ENCODE measurements around the gene BORCS8.
"Not testable (repeated sequence)": the region's sequence is repeated elsewhere in the genome, so short reads cannot be mapped to it uniquely, and the experiment has no call there.

The BORCS8 gene

DNA sequence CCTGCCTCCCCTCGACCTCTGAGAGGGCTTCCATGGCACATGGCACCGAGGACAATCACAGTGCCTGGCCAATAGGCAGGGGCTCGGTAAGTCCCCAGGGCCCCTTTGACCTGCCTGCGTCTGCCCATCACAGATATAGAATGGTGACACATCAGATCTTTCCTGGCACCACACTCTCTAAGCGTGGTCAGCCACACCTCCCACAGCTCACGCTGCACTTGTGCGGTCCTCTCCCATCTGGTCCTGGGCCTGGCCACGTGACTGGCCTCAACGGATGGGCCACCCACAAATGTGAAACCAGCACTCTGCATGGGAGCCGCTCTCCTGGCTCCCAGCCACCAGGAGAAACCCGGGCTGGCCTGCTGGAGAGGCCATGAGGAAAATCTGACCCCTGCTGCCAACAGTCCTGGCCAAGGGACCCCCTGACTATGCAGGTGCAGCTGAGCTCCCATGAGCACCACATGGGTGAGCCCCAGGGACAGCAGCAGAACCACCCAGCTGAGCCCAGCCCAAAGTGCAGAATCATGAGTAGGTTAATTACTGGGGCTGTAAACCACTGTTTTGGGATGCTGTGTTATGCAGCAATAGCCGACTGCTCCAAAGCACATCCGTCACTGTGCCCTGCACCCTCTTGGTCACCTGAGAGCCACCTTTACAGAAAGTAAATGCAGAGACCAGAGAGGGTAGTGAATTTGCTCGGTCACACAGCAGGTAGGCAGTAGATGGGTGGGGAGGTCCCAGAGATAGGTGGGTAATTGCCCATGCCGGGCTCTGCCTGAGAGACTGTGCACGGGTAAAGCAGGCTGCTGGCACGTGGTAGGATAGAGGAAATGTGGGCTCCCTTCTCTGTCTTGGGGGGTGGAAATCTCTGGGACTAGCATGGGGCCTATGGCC lies 12.2 kb downstream of the BORCS8 start:
- DNase-seq, result no peak

- no peak for DNase-seq
These were observed 15.0 kb downstream of the BORCS8 start for GRCh38 chr19:19176950-19177349.

DNA sequence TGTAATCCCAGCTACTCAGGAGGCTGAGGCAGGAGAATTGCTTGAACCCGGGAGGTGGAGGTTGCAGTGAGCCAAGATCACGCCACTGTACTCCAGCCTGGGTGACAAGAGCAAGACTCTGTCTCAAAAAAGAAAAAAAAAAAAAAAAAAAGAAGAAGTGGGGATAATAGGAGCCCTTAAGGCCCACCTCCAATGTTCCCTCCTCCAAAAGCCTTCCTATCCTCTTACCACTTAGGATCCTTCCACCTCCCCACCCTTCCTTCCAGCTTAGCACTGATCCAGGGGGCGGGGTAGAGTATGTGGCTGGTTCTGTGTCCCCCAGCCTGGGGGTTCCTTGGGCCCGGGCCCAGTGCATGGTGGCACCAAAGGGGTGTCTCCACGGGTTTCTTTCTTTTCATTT lies 18.7 kb downstream of the BORCS8 start:
- DNase-seq, result not testable (repeated sequence)

- no peak for DNase-seq
These were observed 20.0 kb downstream of the BORCS8 start for GRCh38 chr19:19171821-19172532.

- DNase-seq, result no peak
These were observed 20.9 kb downstream of the BORCS8 start for GRCh38 chr19:19170873-19171672.

GRCh38 chr19:19170053-19170872 lies 21.7 kb downstream of the BORCS8 start, which contains the start of gene MEF2B:
TSS of gene MEF2B (minus strand) at chr19:19170263. CDS start at chr19:19150735, 19,528 bp downstream.
- DNase-seq, result peak; percentile 51 to 88

GRCh38 chr19:19169236-19170052 lies 22.5 kb downstream of the BORCS8 start:
- DNase-seq, result no peak

- DNase-seq, result no peak
These were observed 24.3 kb downstream of the BORCS8 start for GRCh38 chr19:19167612-19168011.

- DNase-seq, result no peak
These were observed 26.6 kb downstream of the BORCS8 start for GRCh38 chr19:19165396-19165795.

DNA sequence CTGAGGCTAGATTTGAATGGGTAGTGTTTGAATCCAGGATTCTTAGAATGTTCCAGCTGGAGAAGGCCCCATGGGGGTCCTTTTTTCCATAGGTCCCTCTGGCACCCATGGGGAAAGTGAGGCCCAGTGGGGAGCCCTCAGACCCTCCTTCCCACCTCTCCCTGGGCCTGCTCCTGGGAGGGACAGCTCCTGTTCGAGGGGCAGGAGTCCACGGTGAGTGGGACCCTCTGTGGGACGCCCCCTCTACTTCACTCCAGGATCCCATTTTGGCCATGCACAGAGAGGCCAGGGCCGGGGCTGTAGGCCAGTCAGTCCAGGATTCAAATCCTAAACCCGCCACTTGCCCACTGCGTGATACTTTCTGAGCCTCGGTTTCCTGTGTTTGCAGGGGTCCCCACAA lies 29.5 kb downstream of the BORCS8 start:
- DNase-seq, result no peak

GRCh38 chr19:19160461-19161035 lies 31.4 kb downstream of the BORCS8 start:
- no peak for DNase-seq

- DNase-seq, result no peak
These were observed 32.4 kb downstream of the BORCS8 start for GRCh38 chr19:19159534-19159933.

- DNase-seq, result no peak
These were observed 34.1 kb downstream of the BORCS8 start for GRCh38 chr19:19157808-19158207.

DNA sequence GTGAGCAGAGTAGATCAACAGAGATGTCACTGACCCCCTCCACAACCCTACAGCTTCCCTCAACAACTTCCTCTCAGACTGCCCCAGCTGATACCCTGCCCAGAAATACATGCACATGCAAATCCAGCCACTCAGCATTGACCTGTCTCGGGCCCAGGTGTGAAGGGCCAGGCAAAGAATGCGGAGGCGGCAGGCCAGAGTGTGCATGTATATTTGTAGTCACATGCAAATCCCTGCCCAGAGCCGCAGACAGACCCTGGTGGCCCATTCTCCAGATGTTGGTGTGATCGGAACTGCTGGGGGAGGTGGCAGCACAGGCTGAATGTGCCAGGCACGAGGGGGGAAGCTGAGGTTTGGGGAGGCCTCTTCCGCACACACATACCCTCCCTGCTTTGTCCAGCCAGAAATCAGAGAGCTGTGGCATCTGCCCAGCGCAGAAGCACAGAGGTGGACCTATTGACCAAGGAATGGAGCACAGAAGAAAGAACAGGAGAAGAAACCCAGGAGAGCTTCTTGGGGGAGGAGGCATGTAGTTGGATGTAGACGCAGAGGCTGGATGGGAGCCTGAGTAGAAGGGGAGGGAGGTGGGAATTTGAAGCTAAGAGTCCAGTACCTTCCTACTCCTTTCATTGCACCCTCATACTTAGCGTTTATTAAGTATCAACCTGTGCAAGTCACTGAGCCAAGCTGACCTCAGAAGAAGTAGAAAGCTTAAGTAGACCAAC lies 36.3 kb downstream of the BORCS8 start:
- no peak for DNase-seq

DNA sequence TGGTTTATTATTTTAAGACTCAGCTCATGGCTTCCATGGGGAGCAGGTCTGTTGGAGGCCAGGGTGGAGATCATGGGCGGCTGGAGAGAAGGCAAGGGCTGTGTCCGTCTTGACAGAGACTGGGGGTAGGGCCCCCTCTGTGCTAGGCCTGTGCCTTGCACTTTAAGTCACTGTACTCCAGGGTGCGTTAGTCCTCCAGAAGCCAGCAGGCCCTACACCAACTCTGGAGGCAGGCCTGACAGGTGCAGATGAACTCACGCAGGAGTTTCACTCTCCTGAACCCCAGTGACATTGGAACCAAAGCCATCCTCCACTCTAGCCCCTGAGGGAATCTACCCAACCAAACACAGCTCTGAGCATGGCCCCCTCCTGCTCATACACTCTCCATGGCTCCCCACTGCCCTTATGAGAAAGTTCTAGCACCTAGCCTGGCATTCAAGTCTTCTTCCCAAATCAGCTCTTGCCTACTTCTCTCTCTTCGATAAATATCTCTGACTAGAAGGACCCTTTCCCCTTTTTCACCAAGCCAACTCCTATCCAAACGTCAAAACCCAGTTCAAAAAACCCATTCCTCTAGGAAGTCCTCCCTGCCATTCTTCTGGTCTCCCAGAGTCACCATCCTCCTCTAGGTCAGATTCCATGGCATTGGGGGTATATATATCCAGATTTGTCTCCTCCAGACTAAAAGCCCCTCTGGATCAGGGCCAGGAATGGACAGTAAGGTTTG lies 37.0 kb downstream of the BORCS8 start:
- DNase-seq, result no peak

GRCh38 chr19:19152668-19153384 lies 39.1 kb downstream of the BORCS8 start:
- no peak for DNase-seq

GRCh38 chr19:19151418-19151817 lies 40.5 kb downstream of the BORCS8 start:
- DNase-seq, result no peak

DNA sequence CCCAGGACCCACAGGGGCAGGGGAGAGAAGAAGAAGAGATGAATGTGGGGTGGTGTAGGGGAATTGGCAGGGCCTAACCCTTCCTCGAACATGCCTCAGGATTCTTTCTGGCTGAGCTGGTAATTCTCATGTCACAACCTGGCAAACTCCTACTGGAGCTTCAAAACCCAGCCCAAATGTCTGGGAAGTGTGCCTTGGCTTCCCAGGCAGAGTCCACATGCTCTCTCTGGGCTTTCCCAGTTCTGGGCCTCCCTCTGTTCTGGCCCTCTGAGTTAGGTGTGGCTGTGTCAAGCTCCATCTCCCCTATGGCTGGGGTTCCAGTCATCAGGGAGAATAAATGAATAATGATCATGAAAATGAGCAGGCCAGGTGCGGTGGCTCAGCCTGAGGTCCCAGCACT lies 42.5 kb downstream of the BORCS8 start:
- DNase-seq, result no peak

- DNase-seq, result not testable (repeated sequence)
These were observed 43.4 kb downstream of the BORCS8 start for GRCh38 chr19:19148504-19148903.

Measured in NCI-H526 (cell line).